H9 (cell line): ENCODE data around the gene FAM53A. TPM values are rescaled to one million over a fixed set of nuclear protein-coding genes. Genes with fewer than 3 reads are reported as not detected.

ENCODE experiments used
- DNase-seq: peaks from one replicate; pipeline ENCODE4 v3.0.0-alpha.2; 2017
- H2AFZ ChIP-seq: one replicate; pipeline ENCODE4 v1.6.1; 2013; ENCODE audit warnings: mild to moderate bottlenecking, low read length, control low read depth, moderate library complexity
- H2AK5ac ChIP-seq: 2 replicates; pipeline ENCODE4 v1.6.1; 2013; ENCODE audit warnings: low read length, control low read depth, mixed read lengths; ENCODE audit not compliant: insufficient read length
- H2BK120ac ChIP-seq: one replicate; pipeline ENCODE4 v1.6.1; 2013; ENCODE audit warnings: low read depth, mild to moderate bottlenecking, low read length, control low read depth, inconsistent platforms; ENCODE audit not compliant: poor library complexity, severe bottlenecking
- H2BK12ac ChIP-seq: 2 replicates; pipeline ENCODE4 v1.6.1; 2013; ENCODE audit warnings: low read length, control low read depth, mixed read lengths, low read depth; ENCODE audit not compliant: insufficient read length
- H2BK15ac ChIP-seq: 2 replicates; pipeline ENCODE4 v1.6.1; 2013; ENCODE audit warnings: low read depth, low read length, control low read depth
- H2BK20ac ChIP-seq: one replicate; pipeline ENCODE4 v1.6.1; 2013; ENCODE audit warnings: low read depth, mild to moderate bottlenecking, low read length, control low read depth, inconsistent platforms; ENCODE audit not compliant: poor library complexity, severe bottlenecking
- H2BK5ac ChIP-seq: 2 replicates; pipeline ENCODE4 v1.6.1; 2013; ENCODE audit warnings: low read length, control low read depth, mixed read lengths; ENCODE audit not compliant: insufficient read length
- H3K14ac ChIP-seq: 2 replicates; pipeline ENCODE4 v1.6.1; 2013; ENCODE audit warnings: low read length, control low read depth; ENCODE audit not compliant: insufficient read depth
- H3K18ac ChIP-seq: 2 replicates; pipeline ENCODE4 v1.6.1; 2013; ENCODE audit warnings: low read depth, mild to moderate bottlenecking, mixed read lengths, low read length, control low read depth; ENCODE audit not compliant: insufficient read length
- H3K23ac ChIP-seq: 2 replicates; pipeline ENCODE4 v1.6.1; 2013; ENCODE audit warnings: low read length, control low read depth, mixed read lengths, low read depth; ENCODE audit not compliant: insufficient read length
- H3K23me2 ChIP-seq: 2 replicates; pipeline ENCODE4 v1.6.1; 2013; ENCODE audit warnings: low read depth, mild to moderate bottlenecking, mixed read lengths, low read length, control low read depth; ENCODE audit not compliant: insufficient read length, poor library complexity, severe bottlenecking
- H3K27ac ChIP-seq: 2 replicates; pipeline ENCODE4 v1.5.1; 2013; ENCODE audit warnings: low read length, control low read depth, mixed read lengths, low read depth; ENCODE audit not compliant: insufficient read length
- H3K27me3 ChIP-seq: 2 replicates; pipeline ENCODE4 v1.6.1; 2013; ENCODE audit warnings: low read length, control low read depth, inconsistent platforms; ENCODE audit not compliant: insufficient read depth
- H3K4ac ChIP-seq: 2 replicates; pipeline ENCODE4 v1.6.1; 2013; ENCODE audit warnings: low read depth, mild to moderate bottlenecking, control low read depth, inconsistent platforms, low read length, moderate library complexity
- H3K4me1 ChIP-seq: 2 replicates; pipeline ENCODE4 v1.6.1; 2013; ENCODE audit warnings: low read length, control low read depth, inconsistent platforms; ENCODE audit not compliant: insufficient read depth
- H3K4me2 ChIP-seq: 2 replicates; pipeline ENCODE4 v1.6.1; 2013; ENCODE audit warnings: low read length, control low read depth, mixed read lengths; ENCODE audit not compliant: insufficient read length, insufficient read depth
- H3K56ac ChIP-seq: 2 replicates; pipeline ENCODE4 v1.6.1; 2013; ENCODE audit warnings: low read depth, mild to moderate bottlenecking, mixed read lengths, low read length, control low read depth; ENCODE audit not compliant: insufficient read length
- H3K79me1 ChIP-seq: 2 replicates; pipeline ENCODE4 v1.6.1; 2013; ENCODE audit warnings: low read depth, mild to moderate bottlenecking, moderate library complexity, low read length, control low read depth, inconsistent platforms; ENCODE audit not compliant: insufficient read depth, poor library complexity, severe bottlenecking
- H3K79me2 ChIP-seq: 2 replicates; pipeline ENCODE4 v1.6.1; 2013; ENCODE audit warnings: low read length, control low read depth, inconsistent platforms; ENCODE audit not compliant: insufficient read depth
- H3K9ac ChIP-seq: 2 replicates; pipeline ENCODE4 v1.6.1; 2013; ENCODE audit warnings: low read length, control low read depth, mixed read lengths; ENCODE audit not compliant: insufficient read length; ENCODE audit errors: extremely low read depth
- H3K9me3 ChIP-seq: one replicate; pipeline ENCODE4 v1.6.1; 2013; ENCODE audit warnings: low read depth, low read length, inconsistent platforms; ENCODE audit not compliant: control insufficient read depth
- H3T11ph ChIP-seq: one replicate; pipeline ENCODE4 v1.6.1; 2013; ENCODE audit warnings: mild to moderate bottlenecking, low read length, control low read depth, inconsistent platforms
- H4K20me1 ChIP-seq: one replicate; pipeline ENCODE4 v1.6.1; 2013; ENCODE audit not compliant: control insufficient read depth, insufficient read length, insufficient read depth
- H4K5ac ChIP-seq: 2 replicates; pipeline ENCODE4 v1.6.1; 2013; ENCODE audit warnings: low read depth, mild to moderate bottlenecking, mixed read lengths, low read length, control low read depth; ENCODE audit not compliant: insufficient read length
- H4K8ac ChIP-seq: replicated peaks from 2 replicates; pipeline ENCODE4 v1.6.1; 2013; ENCODE audit warnings: low read length, control low read depth, mixed read lengths, low read depth; ENCODE audit not compliant: insufficient read length
- H4K91ac ChIP-seq: 2 replicates; pipeline ENCODE4 v1.6.1; 2013; ENCODE audit warnings: low read depth, mild to moderate bottlenecking, moderate library complexity, mixed read lengths, low read length, control low read depth; ENCODE audit not compliant: insufficient read length
- H3K27ac Mint-ChIP-seq, 3 experiments: 2 replicates in 2 of 3; 3 replicates in 1 of 3; pipeline ENCODE4 v1.8.0; 2020 to 2021; ENCODE audit warnings: mixed read lengths in 3 of 3, mild to moderate bottlenecking in 1 of 3, moderate library complexity in 1 of 3
- H3K27me3 Mint-ChIP-seq: 2 replicates; pipeline ENCODE4 v1.8.0; 2021; ENCODE audit warnings: low read depth, mild to moderate bottlenecking, moderate library complexity, mixed read lengths
- H3K36me3 Mint-ChIP-seq, 3 experiments: 2 replicates in 2 of 3; 3 replicates in 1 of 3; pipeline ENCODE4 v1.8.0; 2020 to 2021; ENCODE audit warnings: low read depth in 3 of 3, mixed read lengths in 3 of 3; ENCODE audit not compliant: insufficient read depth in 1 of 3
- H3K4me1 Mint-ChIP-seq, 2 experiments: 2 replicates each; pipeline ENCODE4 v1.8.0; 2020; ENCODE audit warnings: mixed read lengths in 2 of 2
- H3K4me3 Mint-ChIP-seq, 2 experiments: 2 replicates in 1 of 2; 3 replicates in 1 of 2; pipeline ENCODE4 v1.8.0; 2020 to 2021; ENCODE audit warnings: mild to moderate bottlenecking in 2 of 2, mixed read lengths in 2 of 2, moderate library complexity in 1 of 2
- H3K9me3 Mint-ChIP-seq, 2 experiments: 2 replicates in 1 of 2; 3 replicates in 1 of 2; pipeline ENCODE4 v1.8.0; 2020; ENCODE audit warnings: mild to moderate bottlenecking in 2 of 2, mixed read lengths in 2 of 2, moderate library complexity in 1 of 2
- CTCF ChIP-seq: fragments of 200-600 bp; sonication (generic); conservative IDR thresholded peaks from 3 replicates; pipeline ENCODE4 v1.8.0; 2021; ENCODE audit warnings: antibody characterized with exemption, mild to moderate bottlenecking
- WGBS: extraction: QIAGEN DNeasy Blood & Tissue Kit; methylation state at CpG from one replicate; pipeline ENCODE4 v1.1.7; 2013; ENCODE audit warnings: missing lambda C conversion rate, low lambda C conversion rate, mixed read lengths; ENCODE audit not compliant: insufficient read length; ENCODE audit errors: extremely low coverage; 5-methylcytosine and 5-hydroxymethylcytosine counted together
- total RNA-seq: library from RNA; stranded (reverse); gene quantifications from 2 replicates; pipeline ENCODE4 v1.2.1, GENCODE V29; 2021

FAM53A gene
- total RNA-seq, 1 experiment from 2014 or later = 2.4 TPM

- H2BK12ac ChIP-seq = no peak overlapping the region
- H4K8ac ChIP-seq = no peak overlapping the region
- H3T11ph ChIP-seq = no peak overlapping the region
- no peak overlapping the region for H3K9ac ChIP-seq
- no peak overlapping the region for H2BK20ac ChIP-seq
- no CpG with 5 or more reads among the region's 17 CpGs for WGBS
- Mint-ChIP-seq H3K36me3 (no peaks in the 10 kb centered on the region; a peak in 1 of 7 replicates), H3K27me3 (no peaks in the 10 kb centered on the region; the same call in 1 of the 2 replicates), H3K9me3 (no peaks in the 10 kb centered on the region), H3K4me3 (no peak overlapping the region; a peak in 1 of 5 replicates), H3K4me1 (0 out of 4 replicates have a peak, but pooled peaks cover 0 to 5% of the 10 kb centered on the region in 2 experiments), H3K27ac (no peak overlapping the region; a peak in 2 of 7 replicates)
- H4K5ac ChIP-seq = no peak overlapping the region
- H3K4me2 ChIP-seq = no peak overlapping the region
- H2BK15ac ChIP-seq = no peak overlapping the region
- no peak overlapping the region for H3K27ac ChIP-seq
- H2BK5ac ChIP-seq = no peak overlapping the region
- no peaks in the 10 kb centered on the region for H3K79me2 ChIP-seq
- no peaks in the 10 kb centered on the region for H3K79me1 ChIP-seq
- H3K18ac ChIP-seq = no peak overlapping the region
- H3K9me3 ChIP-seq = no peaks in the 10 kb centered on the region
- no peak for TF ChIP-seq CTCF
- H2AFZ ChIP-seq = no peak overlapping the region
- H3K14ac ChIP-seq = no peak overlapping the region
- H3K23me2 ChIP-seq = no peaks in the 10 kb centered on the region
- H3K27me3 ChIP-seq = no peaks in the 10 kb centered on the region
- no peak overlapping the region for H2BK120ac ChIP-seq
- no peak overlapping the region for H3K23ac ChIP-seq
- H4K20me1 ChIP-seq = no peaks in the 10 kb centered on the region
- no peak overlapping the region for H3K4ac ChIP-seq
- no peaks in the 10 kb centered on the region for H3K4me1 ChIP-seq
- DNase-seq = no peak
- no peak overlapping the region for H3K56ac ChIP-seq
- no peak overlapping the region for H4K91ac ChIP-seq
- H2AK5ac ChIP-seq = no peak overlapping the region
Observed at GRCh38 chr4:1608821-1609500, 75.2 kb downstream of the FAM53A start.
